Activated T-cell treated with anti-CD3 and anti-CD28 coated beads for 1 hour (primary cell): ENCODE results near the gene FOXJ3.

Experiments
- DNase-seq: peaks from one replicate; pipeline ENCODE4 v3.0.0-alpha.2; 2020; ENCODE audit warnings: low read depth

Gene FOXJ3

GRCh38 chr1:42167611-42168390, 167.2 kb downstream of the FOXJ3 start:
- no peak for DNase-seq

- no peak for DNase-seq
Observed at GRCh38 chr1:42165511-42166210, 169.4 kb downstream of the FOXJ3 start.

GRCh38 chr1:42164551-42165420, 170.2 kb downstream of the FOXJ3 start, which contains the start of gene GUCA2A:
Gene GUCA2A (minus strand): TSS chr1:42164745. CDS start chr1:42164712, 33 bp downstream.
- no peak for DNase-seq

GRCh38 chr1:42163536-42164503, 171.2 kb downstream of the FOXJ3 start:
- no peak for DNase-seq

GRCh38 chr1:42163114-42163513, 171.9 kb downstream of the FOXJ3 start:
- DNase-seq: no peak

GRCh38 chr1:42162181-42162580, 172.9 kb downstream of the FOXJ3 start:
- no peak for DNase-seq

- no peak for DNase-seq
Observed at GRCh38 chr1:42158189-42158588, 176.8 kb downstream of the FOXJ3 start.

GRCh38 chr1:42157667-42158066, 177.4 kb downstream of the FOXJ3 start:
- no peak for DNase-seq

GRCh38 chr1:42155362-42155761, 179.7 kb downstream of the FOXJ3 start:
- DNase-seq: no peak

- DNase-seq: no peak
Observed at GRCh38 chr1:42154685-42155084, 180.3 kb downstream of the FOXJ3 start.

- DNase-seq: no peak
Observed at GRCh38 chr1:42153624-42154023, 181.4 kb downstream of the FOXJ3 start.

- DNase-seq: no peak
Observed at GRCh38 chr1:42152907-42153600, 182.0 kb downstream of the FOXJ3 start, which contains the start of gene GUCA2B. Gene GUCA2B (plus strand): TSS chr1:42153410. CDS start chr1:42153451, 41 bp downstream.

- no peak for DNase-seq
Observed at GRCh38 chr1:42152119-42152518, 182.9 kb downstream of the FOXJ3 start.

GRCh38 chr1:42150651-42151050, 184.4 kb downstream of the FOXJ3 start:
- no peak for DNase-seq

- no peak for DNase-seq
Observed at GRCh38 chr1:42148166-42148565, 186.9 kb downstream of the FOXJ3 start.

GRCh38 chr1:42146626-42147320, 188.3 kb downstream of the FOXJ3 start:
- DNase-seq: peak; percentile 61

GRCh38 chr1:42145764-42146625, 189.0 kb downstream of the FOXJ3 start:
- DNase-seq: no peak

- DNase-seq: no peak
Observed at GRCh38 chr1:42145389-42145716, 189.7 kb downstream of the FOXJ3 start.
